ENCODE results near the gene GPHB5. TPM values are rescaled to one million over a fixed set of nuclear protein-coding genes. Genes with fewer than 3 reads are reported as not detected.
"Not testable (repeated sequence)": the region's sequence is repeated elsewhere in the genome, so short reads cannot be mapped to it uniquely, and the experiment has no call there.

GPHB5 gene, protein sequence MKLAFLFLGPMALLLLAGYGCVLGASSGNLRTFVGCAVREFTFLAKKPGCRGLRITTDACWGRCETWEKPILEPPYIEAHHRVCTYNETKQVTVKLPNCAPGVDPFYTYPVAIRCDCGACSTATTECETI
- total RNA-seq, result not detected in 2 replicates

DNA sequence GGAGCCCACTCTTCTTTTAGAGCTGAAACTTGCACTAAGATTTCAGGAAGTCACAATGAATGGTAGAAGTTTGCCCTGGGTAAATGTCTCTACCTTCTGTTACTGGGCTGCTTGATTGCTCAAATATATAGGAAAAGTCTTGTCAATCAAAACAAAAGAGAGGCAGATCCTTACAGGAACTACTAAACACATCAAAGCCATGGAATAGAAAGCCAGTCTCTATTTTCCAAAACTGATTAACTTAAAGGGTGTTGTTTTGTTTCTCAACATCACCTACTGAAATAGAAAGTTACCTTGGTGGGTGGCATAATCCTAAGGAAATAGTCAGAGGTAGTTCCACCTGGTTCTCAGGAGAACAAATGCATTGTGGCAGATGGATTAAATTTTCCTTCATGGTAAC lies at the start of gene GPHB5:
Gene GPHB5 (minus strand): TSS at position 101 of the 400 bp plus-strand sequence. CDS start 1,086 bp downstream, outside the sequence.
- DNase-seq (ENCODE audit: low read depth in 2 of 2), result no peak

DNA sequence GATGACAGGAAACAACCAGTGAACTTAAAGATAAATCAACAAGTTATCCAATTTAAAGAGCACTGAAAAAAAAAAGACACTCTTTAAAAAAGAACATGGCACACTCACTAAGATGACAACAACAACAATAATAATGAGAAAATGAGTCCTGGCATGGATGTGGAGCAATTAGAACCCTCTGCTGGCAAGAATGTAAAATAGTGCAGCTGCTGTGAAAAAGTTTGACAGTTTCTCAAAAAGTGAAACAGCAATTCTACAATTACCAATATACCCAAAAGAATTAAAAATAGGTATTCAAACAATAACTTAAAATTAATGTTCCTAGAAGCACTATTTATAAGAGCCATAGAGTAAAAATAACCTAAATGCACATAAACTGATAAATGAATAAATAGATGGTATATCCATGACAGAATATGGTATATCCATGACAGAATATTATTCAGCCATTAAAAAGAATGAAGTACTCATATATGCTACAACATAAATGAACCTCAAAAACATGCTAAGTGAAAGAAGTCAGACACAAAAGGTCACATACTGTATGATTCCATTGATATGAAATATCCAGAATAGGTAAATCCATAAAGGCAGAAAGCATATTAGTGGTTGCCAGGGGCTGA lies 49.1 kb upstream of the GPHB5 start:
- no peak for DNase-seq (ENCODE audit: low read depth in 2 of 2)

DNA sequence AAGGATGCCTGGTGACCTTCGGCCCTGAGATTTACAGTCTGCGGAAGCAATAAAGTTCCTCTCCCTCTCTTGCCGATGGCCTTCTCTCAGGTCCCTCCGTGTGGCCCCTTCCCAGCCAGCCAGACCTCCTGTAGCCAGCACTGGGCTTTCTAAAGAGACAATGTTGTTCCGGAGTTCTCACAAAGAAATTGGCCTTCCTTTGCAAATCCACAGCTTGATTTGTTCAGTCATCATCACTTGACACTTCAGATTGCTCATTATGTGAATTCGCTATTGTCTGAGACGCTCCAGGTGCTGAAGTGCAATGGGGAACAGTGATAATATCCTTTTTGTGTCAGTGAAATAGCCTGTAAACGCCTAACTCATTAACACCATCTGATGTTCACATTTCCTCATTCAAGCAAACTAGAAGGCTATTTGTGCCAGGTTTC lies 43.7 kb upstream of the GPHB5 start:
- DNase-seq (ENCODE audit: low read depth in 2 of 2), result no peak

DNA sequence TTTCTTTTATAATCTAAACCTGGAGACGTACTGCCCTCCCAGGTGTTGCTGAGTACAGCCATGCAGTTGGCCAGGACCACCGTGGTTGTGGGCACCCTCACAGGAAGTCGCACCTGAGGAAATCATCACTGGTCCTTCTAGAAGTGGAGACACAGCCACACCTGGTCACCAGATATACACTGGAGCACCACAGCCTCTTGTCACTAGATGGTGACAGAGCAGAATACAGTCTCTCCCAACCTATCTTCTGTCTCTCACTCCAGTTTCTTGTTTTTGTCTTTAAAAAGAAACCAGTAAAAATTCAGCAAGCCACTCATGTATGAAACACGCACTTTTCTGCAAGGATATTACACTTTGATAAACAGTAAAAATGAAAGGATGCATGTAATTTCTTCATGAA lies 43.1 kb upstream of the GPHB5 start:
- no peak for DNase-seq (ENCODE audit: low read depth in 2 of 2)

DNA sequence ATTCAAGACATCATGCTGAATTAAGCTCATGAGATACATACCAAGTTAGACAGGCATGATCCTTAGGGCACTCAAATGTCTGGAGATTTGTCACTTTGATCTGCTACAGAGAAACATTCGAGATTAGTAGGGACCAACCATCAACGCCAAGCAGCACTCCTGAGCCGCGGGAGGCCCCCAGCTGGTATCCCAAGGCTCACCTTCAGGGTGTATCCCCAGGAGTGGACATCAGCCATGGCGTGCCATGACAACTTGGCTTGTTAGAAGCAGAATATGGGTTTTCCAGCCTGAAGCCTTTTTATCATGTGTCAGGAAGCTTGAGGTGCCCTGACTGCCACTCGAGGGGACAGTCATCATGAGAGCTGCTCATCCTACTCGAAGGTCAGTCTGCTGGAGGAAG lies 39.1 kb upstream of the GPHB5 start:
- no peak for DNase-seq (ENCODE audit: low read depth in 2 of 2)

DNA sequence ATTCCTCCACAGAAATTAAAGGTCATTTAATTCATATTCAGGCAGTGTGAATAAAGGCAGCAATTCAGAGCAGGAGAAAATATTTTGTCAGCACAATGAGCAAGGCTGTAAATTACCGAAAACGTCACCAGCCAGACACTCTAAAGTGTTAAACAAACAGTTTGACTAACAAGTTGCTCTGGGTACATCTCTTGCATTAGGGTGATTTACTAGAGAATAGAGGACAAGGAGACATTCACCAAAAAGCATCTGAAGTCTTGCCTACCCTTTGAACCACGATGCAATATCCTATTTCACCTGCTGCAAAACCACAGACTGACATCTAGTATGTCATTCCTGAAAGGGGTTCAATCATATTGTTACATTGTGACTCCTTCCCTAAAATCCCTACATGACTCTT lies 27.1 kb upstream of the GPHB5 start:
- DNase-seq (ENCODE audit: low read depth in 2 of 2), result no peak

DNA sequence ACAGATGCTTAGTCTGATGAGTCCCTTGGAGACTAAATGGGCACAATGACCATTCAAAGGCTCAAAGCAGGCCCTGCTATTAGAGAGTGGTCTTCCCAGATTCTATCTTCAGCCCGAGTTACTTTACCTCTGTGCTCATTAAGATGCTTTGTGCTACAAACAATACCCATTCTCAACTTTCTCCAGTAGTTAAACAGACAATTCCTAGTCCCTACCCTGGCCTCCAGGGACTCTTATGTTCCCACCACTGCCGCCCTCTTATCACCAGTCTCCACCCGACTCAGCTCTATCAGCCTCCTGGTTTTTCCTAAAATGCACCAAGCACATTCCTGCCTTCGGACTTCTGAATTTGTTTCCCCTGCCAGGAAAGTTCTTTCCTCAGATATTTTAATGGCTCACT lies 25.6 kb upstream of the GPHB5 start:
- no peak for DNase-seq (ENCODE audit: low read depth in 2 of 2)

DNA sequence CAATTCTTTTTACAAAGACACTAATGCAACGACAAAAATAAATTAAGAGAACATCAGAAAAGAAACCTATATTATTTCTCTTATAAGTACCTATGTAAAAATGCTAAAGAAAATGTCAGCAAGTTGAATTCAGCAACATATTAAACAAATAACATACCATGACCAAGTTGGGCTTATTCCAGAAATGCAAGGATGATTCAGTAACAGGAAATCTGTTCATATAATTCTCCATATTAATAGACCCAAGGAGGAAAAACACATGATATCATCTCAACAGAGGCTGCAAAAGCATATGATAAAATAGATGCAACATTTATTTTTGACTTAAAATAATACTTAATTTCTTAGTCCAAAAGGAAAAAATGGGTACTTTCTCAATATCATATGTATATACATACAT lies 25.1 kb upstream of the GPHB5 start:
- DNase-seq (ENCODE audit: low read depth in 2 of 2), result peak; percentile 50 to 63

DNA sequence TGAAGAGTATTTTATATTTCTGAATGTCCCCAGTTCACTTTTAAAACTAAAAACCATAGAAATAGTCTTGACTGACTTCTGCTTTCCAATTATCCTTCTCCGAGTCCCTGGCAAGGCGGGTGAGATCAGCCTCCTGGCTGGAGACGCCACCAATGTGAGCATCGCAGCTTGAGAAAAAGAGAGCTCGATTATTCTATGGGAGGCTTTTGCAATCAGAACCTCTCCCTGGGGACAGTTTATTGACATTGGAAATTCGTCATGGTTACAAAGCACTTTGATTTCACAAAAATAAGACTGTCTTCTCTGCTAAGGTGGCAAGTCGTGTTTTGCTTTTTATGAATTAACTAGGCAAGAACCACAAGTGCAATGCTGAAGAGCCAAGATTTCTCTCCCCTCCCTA lies 23.6 kb upstream of the GPHB5 start:
- DNase-seq (ENCODE audit: low read depth in 2 of 2), result no peak

DNA sequence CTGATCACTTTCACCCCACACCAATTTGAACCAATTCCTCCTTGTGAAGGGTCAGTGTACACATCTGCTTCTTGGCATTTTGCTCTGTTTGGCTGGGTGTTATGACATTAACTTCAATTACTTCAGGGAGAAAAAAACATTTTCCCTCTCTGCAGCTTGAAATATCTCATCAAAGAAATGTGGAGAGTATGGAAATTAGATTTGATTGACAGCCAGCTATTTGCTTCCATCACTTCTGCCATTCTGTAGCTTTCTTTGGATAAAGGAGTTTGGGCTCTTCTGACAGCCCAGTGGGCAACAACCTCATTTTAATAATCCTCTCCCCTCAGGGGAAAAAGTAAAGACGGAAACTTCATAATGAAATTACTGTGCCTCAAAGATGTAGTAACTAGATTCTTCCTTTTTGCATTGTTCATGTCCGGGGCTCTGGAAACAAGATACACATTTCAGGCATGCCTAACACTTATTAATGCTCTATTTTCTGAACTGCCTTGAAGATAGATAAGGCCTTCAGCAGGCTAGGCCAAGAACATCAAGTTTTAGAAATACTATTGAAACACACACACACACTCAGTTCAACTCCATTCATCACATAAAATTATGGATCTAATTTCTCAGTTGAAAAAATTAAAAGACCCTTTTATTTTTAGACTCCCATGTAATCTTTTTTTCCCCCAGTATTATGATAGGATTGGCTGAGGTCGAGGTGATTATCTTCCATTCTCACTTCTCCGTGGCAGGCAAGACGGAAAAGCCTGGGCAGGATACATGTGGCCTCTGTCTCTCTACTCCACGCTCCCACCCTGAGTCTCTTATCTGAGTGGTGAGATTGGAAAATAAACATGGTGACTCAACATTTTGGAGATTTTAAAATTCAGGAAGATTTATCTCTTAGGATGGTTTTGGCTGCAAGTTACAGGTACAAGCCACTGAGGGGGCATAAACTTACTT lies 10.3 kb upstream of the GPHB5 start:
- DNase-seq (ENCODE audit: low read depth in 2 of 2), result no peak

DNA sequence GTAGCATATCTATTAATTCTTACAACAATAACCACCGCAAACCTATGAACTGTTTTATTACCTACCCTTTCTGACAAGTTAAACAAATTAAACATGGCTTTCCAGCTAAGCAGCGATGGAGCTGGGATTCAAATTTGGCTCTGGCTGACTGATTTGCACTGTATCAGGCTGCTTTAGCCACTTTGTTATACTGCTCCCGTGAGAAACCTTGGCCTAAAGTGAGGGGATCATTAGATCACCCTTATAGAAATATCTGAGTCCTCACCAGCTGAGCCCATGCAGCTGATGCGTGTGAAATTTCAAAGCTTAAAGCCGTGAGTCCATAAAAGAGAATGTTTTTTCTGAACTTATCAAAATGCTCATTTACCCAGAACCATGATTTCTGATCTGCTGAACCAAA lies 8.1 kb upstream of the GPHB5 start:
- DNase-seq (ENCODE audit: low read depth in 2 of 2), result no peak

DNA sequence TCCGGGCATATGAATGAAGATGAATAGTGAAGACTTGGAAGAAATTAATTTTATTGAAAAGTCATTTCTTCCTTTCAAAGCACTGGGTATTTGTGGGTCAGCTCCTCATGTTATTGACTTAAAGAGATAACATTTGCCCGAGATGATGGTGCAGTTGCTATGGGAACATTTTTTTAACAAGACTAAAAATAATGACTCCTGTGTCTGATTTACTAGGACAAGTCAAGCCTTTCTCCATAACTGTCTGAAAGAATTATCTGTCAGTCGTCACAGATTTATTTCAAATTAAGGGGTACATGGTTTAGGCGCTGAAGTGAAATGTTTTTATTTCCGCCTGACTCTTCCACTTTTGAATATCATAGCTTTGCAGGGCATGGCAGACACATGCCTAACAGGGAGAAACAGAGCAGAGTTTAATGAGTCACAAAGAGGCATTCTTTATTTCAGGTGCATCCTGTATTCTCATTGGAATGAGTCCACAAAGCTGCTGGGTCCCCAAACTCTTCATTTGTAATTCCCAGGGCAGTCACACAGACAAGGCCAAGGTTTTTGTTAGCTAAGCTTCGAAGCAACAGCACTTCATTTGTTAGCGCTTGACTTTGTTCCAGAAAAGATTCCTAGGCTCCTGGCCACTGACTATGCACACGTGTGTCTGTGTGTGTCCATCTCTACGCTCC lies 4.3 kb upstream of the GPHB5 start:
- peak; percentile 66 to 70 for DNase-seq (ENCODE audit: low read depth in 2 of 2)

DNA sequence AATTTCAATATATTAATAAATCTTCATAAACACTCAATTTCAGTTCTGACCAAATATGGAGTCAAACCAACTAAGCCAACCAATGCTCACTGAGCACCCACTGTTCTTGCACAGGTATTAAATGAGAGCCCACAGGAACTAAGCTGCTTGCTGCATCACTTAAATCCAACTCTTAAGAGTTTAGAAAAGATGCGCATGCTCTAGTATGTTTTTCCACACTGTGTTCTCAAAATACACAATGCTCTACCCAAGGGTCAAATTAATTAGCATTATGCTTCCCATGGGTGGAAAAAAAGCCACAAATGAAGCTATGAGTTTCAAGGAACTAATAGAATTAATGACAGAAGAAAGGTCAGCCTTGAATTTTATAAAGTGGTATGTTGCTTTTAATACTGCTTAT lies 3.7 kb upstream of the GPHB5 start:
- no peak for DNase-seq (ENCODE audit: low read depth in 2 of 2)

DNA sequence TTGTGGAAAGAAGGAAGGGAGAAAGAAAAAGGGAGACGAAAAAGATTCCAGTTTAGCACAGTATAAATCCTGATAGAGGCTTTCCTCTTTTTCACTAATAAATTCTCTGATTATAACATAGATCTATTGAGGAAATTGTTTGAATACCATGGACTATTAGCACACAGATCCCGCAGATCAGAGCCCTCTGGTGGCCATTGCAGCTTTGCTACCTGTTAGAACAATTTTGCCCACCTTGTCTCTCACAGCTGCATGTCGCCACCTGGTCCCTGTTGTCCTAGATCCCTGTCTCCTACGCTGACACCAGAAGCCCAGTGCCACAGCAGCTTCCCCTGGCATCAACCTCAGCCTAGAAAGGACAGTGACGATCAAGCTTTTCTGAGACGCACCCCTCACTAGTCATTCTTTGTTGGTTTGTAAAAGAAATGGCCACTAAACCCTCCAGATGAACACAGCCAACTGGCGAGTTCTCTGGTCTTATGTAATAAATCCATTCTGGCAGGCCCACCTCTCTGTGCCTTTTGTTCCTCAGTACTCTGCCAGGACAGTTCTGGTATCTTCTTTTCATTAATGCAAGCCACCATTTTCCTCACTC lies 9.9 kb downstream of the GPHB5 start:
- DNase-seq (ENCODE audit: low read depth in 2 of 2), result peak; percentile 45 to 71

DNA sequence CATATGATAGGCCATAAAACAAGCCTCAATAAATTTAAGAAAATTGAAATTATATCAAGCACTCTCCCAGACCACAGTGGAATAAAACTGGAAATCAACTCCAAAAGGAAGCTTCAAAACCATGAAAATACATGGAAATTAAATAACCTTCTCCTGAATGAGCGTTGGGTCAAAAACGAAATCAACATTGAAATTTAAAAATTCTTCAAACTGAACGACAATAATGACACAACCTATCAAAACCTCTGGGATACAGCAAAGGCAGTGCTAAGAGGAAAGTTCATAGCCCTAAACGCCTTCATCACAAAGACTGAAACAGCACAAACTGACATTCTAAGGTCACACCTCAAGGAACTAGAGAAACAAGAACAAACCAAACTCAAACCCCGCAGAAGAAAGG lies 14.3 kb downstream of the GPHB5 start:
- DNase-seq (ENCODE audit: low read depth in 2 of 2), result not testable (repeated sequence)

DNA sequence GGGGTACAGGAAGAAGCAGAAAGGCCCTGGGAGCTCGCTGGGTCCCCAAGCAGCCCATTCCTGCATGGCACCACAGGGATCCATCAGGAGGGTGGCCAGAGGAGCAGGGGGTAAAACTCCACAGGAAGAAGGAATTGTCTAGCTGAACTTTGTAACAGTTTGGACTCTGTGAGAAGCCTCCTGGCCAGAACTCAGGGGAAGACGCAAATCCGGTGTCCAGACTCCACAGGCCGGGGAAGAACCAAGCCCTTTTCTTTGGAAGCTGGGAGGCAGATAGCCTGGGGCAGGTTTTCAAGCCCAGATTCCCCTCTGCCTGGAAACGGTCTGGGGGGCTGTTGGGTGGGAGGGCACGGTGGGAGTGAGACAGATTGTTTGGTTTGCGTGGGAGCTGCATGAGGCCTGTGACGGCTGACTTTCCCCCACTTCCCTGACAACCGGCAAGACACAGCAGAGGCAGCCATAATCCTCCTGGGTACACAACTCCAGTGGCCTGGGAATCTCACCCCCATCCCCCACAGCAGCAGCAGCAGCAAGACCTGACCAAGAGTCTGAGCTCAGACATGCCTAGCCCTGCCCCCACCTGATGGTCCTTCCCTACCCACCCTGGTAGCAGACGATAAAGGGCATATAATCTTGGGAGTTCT lies 16.7 kb downstream of the GPHB5 start:
- no peak for DNase-seq (ENCODE audit: low read depth in 2 of 2)

DNA sequence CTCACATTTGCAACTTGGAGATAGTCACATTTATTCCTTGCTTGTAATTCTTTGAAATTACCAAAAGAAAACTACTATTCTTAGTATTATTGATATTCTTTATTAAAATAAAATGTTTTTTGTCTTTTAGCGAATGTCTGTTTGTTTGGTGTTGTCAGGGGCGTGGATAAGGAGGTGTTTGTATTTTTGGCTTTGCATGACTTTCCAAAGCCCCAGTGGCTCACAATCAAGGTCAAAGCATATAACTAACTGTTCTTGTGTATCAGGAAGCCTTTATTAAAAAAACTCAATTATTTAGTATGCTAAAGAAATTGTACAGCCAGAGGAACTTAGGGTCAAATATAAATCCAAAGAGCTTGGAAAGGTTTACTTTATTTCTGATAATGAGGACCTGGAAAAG lies 17.9 kb downstream of the GPHB5 start:
- no peak for DNase-seq (ENCODE audit: low read depth in 2 of 2)

DNA sequence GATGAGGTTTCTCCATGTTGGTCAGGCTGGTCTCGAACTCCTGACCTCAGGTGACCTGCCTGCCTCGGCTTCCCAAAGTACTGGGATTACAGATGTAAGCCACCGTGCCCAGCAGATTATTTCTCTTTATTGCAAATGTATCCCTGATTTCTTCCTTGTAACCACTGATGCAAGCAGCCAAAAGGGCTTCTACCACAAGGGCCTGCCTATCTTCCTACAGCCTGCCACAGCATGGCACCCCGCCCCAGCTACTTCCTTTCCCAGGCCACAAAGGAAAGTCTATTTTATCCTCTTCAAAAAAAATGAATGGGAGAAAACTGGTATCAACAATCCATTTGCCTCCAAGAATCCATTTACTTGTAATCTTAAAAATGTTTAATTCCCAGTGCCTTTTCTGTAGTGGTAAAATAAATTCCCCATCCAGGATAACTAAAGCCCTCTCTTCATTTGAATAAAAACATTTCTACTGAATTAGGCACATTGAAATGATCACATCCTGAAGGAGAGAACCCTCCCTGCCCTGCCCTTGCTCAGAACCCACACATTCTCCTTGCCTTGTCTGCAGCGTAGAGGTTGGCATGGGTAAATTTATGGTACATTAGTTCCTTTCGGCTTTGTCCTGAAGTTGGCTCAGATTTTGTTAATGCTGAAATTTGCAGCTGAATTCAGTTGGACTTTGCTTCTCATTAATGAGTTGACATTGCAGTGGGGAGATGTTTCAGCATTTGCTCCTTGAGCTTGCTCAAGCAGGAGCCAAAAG lies 19.2 kb downstream of the GPHB5 start:
- DNase-seq (ENCODE audit: low read depth in 2 of 2), result no peak

DNA sequence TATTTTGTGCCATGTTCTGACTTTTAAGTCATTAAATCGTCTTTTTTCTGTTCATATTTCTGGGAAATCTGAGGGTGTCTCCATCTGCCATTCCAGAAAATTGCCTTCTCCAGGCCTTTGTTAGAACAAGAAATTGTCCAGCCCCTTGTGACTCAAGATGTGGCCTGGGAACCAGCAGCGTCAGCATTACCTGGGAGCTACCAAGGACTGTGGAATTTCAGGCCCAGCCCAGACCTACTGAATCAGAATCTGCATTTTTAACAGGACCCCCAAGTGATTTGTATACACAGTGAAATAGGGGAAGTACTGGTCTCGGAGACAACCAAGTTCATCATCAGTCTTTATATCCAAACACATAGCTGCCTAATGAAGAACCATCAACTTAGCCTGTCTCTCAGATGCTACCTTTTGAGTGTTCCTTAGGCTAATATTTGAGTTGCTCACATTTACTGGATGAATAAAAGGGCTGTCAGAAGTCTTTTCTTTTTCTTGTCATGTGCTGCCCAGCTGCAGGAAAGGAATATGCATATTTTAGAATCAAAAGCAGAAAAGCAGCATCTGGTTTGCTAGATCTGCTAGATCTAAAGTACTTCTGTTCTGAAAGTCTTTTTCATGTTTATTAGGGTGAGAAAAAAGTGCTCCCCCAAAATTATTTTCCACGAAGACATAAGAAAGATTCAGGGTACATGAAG lies 21.2 kb downstream of the GPHB5 start:
- DNase-seq (ENCODE audit: low read depth in 2 of 2), result no peak

DNA sequence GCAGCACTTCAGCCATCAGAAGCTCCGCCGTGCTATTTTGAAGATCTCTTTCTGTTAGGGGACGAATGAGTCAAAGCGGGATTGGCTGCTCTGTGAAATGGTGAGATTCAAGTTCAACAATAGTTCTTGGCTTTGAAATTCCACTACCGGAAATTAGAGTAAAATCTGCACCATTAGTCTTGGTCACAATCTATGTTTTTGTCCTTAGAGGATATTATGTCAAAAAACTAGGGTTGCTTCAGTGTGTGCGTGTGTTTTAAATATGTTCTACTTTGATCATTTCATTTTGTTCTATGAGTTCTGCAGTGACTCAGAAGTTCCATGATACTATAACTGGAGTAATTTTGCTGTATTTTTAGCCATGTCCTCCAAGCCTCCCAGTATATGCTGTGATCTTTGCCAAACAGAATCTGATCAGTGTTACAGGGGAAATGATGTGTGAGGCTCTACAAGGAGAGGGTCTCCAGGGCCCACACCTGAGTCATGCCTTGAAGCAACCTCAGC lies 22.6 kb downstream of the GPHB5 start:
- DNase-seq (ENCODE audit: low read depth in 2 of 2), result peak in 1 of 2 donors; percentile 61

All from lung microvascular endothelial cell (primary cell).